NCI-H2196 treated with DMSO at 0.1 percent for 48 hours (cell line): ENCODE measurements around the gene EYA2.

Experiments used
- DNase-seq: peaks from one replicate; lab custom pipeline; 2025; ENCODE audit not compliant: unreplicated experiment; lab: John Stamatoyannopoulos, UW

EYA2 gene

DNA sequence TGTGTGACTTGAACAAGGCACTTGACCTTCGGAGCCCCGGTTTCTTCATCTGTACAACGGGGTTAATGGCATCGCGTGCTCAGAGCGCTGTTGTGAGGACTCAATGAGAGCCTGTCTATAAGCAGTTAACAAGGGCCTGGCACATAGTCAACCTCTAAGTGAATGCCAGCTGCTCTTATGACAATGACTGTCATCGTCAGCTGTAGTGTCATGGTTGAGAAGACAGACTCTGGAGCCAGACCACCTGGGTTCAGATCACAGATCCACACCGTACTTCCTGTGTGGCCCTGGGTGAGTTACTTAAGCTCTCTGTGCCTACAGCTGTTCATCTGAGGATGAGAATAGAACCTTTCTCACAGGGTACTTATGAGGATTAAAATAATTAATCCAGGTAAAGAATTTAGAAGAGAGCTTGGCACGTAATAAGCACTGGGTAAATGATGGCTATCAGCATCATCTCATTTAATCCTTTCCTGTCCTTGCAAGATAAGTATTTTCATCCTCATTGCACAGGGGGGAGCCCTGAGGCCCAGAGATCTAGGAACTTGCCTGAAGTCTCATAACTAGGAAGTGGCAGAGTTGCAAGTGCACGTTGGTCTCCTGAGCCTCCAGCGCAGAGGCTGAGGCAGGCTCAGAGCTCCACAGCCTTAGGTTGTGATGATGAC, 105.3 kb downstream of the EYA2 start:
- DNase-seq = no peak

DNA sequence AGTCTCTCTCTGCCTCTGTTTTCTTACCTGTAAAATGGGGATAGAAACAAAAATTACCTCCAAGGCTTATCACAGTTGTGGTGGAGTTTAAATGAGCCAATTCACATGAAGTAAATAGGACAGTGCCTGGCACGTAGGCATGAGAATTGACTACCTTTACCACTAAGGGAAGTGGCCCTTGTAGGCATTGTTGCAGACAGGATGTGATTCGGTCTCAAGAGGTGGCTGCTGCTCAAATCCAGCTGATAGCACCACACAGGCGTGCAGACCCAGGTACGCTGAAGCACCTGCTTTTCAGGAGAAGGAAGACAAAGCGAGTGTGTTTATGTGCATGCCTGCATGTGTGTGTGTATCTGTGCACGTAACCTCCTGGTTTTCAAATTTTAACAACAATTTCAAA, 108.6 kb downstream of the EYA2 start:
- no peak for DNase-seq

DNA sequence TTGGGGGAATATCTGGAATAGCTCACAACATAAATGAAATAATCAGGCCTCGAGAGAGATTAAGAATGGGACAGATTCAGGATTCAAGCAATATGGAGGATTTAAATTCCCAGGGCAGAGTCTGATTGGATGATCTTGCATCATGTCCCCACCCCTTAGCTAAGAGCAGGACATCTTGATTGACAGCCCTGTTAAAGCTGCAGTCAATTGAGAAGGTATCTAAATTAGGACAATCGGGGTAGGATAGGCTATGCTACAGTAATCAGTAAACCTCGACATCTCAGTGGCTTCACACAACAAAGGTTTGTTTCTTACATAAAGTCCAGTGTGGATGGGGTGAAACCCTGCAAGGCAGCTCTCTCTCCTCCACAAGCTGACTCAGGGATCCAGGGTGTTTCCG, 109.5 kb downstream of the EYA2 start:
- no peak for DNase-seq

DNA sequence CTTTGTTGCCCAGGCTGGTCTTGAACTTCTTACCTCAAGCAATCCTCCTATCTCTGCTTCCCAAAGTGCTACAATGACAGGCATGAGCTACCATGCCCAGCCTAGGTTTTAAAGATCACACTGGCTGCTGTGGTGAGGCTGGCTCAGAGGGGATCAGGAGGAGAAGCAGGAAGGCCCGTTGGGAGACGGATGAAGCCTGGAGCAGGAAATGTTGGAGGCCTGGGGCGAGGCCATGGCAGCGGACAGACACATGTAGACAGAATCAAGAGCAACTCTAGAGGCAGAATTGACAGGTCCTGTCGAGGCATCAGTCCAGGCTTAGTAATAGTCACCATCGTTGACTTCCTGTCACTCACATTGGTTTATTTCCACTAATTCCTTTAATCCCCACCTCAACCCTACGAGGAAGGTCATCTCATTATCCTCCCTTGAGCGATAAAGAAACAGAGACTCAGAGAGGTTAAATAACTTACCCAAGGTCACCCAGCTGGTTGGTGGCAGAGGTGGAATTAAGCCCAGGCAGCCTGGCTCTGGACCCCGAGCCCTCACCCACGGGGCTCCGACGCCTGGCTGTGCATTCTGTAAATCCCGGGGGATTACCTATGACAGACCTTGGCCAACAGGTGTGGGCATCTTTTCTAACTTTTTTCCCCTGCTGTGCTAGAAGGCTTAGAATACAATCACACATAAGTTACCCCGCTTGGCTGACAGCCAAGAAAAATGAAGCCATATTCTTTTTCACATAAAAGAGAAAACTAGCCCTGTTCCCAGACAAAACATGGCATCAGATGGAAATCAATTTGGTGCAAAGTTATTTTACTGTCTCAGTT, 113.4 kb downstream of the EYA2 start:
- DNase-seq = no peak

DNA sequence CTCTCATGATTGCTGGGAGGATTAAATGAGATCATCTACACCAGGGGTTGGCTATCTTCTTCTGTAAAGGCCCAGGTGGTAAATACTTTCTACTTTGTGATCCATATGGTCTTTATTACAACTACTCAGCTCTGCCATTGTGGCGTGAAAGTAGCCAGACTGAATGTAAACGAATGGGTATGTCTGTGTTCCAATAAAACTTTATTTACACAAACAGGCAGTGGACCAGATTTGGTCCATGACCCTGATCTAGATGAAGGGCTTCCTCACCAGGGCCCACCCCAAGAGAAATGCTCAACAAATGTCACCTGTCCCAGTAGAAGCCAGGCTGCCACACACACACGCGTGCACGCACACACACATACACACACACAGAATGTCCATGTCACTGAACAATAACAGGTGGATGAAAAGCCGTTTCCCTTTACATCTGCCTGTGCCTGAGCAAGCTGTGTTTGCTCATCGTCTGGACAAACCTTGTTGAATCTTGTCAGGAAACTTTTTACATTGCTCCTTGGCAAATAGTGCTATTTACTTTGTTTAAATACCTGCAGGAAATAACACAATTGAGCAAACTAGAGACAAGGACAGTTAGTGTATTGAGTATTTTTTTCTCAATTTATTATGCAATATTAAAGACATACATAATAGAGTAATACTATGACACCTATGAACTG, 114.3 kb downstream of the EYA2 start:
- peak; percentile 11 for DNase-seq

DNA sequence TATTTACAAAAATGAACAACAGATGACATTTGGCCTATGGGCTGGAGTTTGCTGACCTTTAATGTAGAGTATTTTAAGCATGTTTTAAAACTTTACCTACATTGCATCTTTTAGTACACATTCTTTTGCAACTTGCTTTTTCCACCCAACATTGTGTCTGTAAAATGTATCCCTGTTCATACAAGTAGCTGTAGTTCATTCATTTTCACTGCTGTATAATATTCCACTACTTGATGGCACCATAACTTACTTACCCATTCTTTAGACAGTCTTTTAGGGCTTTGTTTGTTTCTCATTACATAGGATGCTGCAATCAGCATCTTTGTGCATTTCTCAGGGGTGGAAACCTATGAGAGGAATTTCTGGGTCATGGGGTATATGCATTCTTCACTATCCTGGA, 115.1 kb downstream of the EYA2 start:
- DNase-seq = no peak

DNA sequence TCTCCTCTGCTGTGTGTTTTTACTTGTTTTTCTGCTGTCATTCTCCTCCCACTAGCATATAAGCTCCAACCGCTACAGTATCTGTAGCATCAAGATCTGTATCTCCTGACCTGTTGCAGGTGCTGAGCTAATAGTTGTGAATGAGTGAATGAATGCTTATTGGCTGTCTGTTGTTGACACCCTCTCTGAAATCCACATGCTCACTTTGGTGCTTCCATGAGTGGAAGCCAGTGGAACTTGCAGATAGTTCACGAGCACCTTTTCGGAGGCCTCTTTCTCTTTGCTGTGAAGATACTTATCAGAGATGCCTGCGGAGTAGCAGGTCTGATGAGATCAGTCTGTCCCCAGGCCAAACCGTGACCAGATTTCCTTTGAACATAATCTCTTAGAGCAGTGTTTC, 117.3 kb downstream of the EYA2 start:
- no peak for DNase-seq

DNA sequence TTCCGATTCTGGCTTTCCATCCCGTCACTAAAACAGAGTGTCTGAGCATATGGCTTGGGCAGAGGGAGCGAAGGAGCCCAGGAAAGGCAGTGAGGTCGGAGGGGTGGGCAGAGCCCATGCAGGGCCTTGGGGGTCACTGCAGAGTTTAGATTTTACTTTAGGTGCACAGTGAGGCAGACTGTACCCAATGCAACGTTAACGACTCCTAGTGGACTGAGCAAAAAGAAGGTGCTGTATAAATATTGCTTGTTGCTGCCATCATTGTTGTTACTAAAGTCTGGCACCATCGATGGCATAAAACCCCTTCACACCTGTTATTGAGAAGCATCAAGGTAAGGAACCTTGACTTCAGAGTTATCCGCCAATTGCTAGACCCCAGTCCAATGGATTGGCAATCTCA, 119.0 kb downstream of the EYA2 start:
- DNase-seq = no peak

DNA sequence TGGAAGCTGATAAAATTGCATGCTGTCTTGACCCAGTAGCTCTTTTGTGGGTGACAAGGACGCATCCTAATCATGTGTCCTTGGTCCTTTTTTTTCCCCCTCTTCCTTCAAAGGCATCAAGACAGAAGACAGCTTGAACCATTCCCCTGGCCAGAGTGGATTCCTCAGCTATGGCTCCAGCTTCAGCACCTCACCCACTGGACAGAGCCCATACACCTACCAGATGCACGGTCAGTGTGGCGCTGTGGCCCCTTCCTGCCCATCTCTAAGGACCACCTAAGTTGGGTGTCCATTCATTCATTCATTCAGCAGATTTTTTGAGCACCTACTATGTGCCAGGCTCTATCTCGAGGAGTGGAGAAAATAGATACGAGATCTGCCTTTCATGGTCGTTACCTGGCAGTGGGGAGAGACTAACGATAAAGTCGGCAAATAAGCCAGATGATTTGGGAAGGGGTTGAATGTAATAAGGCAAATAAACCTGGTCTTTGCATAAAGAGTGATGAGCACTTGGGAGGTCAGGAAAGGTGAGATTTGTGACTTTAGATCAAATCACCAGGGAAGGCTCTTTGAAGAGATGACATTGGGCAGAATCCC, 121.5 kb downstream of the EYA2 start:
- no peak for DNase-seq

DNA sequence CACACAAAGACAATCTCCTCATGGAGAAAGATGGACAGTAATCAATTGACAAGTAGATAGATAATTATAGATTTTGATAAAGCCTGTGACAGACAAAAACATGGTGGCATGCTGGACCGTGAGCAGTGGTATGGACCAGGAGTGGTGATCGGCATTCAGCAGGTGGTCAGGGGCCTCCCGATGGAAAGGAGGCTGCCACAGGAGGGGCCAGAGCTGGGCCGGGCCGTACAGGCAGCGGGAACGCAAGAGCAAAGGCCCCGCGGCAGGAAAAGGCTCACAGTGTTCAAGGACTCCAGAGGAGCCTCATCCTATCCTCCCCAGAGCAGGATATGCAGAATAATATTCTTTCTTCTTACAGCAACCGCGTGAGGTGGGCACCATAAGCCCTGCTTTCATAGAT, 123.7 kb downstream of the EYA2 start:
- DNase-seq = no peak

DNA sequence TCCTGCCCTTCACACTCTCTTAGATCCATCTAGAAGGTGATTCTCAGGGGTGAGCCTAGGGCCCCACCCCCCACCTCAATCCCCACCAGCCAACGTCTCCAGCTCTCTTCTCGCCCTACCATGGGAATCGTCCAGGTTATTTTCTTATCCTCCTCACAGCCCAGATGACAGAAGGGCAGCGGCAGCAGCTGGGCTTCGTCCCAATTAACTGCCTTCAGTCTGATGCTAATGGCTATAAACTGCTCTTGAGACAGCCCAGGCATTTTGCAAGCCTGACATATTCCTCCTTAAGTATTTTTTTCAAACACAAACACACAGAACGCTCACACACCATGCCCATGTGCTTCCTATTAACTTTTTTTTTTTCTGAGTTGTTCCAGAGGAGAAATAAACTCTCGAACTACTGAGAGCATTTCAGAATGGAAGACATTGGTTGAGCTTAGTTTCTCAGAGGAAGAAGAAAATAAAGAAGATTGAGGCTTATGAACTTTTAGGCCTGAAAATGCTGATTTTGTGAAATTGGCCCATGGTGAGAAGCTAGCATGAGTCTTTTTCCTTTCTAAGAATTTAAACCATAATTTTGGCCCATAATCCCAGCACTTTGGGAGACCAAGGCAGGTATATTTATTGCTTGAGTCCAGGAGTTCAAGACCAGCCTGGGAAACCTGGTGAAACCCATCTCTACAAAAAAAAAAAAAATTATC, 124.6 kb downstream of the EYA2 start:
- no peak for DNase-seq

DNA sequence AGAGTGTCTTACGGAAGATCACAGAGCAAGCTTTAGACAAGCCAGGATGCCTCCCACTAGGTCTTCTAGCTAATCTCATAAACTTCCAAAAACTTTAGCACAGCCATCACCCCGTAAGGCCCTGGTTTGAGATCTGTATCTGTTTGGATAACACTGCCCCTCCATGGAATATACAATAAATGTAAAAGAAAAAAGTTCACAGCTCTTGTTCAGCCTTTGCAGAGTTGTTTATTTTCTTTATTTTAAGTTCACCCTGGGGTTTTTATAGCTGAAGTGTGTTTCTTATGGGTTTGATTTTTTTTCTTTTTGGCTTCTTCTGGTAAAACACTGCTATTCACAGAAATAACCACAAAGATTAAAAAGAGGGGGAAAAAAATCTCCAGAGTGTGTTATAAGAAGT, 125.6 kb downstream of the EYA2 start:
- DNase-seq = no peak

DNA sequence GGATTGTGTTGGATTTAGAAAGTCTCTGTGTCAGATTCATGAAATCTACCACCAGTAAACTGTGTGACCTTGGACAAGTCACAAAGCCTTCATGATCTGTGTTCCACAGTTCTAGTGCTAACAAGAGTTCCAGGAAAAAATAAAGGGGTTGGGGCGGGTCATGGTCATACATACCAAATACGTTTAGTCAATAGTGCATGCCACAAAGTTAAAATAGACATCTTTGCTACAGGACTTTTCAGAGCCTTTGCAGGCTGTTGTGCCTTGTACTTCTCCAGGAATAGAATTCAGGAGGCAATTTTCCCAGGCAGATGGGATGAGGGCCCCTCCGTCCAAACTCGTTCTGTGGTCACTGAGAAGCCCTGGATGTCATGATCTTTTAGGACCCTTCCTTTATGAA, 127.2 kb downstream of the EYA2 start:
- DNase-seq = no peak

DNA sequence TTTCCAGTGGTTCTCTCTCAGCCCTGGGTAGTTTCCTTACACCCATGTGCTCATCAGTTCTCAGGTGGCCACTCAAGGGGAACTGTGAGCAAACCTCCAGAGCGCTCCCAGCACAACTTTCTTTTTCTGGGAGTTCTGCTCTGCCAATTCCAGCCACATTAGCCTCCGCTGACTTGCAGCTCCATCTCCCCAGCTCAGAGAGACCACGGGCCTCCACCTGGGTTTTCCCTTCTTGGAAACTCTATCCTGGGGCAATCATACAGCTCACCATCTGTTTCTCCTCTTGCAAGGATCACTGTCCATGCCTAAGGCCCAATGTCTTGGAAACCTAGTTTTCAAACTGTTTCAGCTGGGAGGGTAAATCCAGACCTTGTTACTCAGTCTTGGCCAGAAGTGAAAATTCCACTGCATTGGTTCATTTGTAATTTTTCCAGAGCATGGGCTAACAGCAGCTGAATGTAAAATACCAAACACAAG, 129.9 kb downstream of the EYA2 start:
- no peak for DNase-seq

DNA sequence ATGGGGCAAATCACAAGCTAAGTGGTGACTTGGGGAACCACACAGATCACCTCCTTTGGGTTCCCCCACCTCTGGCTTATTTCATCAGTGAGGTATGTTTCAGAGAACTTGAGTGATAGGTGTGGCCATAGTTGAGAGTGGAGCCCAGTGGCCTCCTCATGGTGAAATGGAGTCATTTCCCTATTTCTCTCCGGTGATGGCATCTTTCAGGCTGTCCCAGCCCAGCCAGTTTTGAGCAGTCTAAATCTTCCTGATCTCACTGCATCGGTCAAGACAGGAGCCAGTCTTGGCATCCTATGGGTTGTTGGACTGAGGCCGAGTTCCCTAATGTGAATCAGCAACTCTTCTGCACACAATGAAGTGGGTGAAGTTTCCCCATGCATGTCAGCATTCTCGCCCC, 132.4 kb downstream of the EYA2 start:
- DNase-seq = no peak

DNA sequence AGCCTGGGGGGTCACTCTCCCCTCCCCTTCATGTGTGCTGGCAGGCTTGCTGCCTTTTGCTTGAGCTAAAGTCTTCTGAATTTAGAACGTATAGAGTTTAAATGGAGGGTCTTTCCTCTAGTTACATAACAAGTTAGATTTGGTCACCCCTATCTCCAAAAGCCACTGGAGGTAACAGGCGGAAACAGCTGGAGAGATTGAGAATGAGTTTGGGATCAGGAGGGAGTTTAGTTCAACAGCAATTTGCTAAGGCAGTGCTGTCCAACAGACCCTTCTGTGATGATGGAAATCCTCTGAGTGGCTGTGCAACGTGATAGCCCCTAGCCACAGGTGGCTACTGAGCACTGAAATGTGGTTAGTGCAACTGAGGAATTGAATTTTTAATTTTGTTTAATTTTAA, 132.8 kb downstream of the EYA2 start:
- DNase-seq = no peak

DNA sequence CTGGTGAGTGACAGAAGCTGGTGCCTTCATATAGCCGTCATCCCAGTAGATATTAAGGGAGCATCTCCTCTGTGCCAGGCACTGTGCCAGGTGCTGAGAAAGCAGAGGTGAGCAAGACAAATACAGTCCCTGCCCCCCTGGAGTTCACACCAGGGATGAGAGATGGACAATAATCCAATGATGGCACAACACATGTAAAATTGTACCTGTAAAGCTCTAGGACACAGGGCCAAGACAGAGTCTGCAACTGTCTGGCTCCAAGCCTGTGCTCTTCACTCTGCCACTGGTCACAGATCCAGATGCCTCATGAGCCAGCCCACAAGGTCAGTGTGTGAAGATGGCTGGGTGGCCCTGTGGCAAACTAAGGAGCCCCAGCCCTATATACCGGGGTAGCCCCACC, 133.8 kb downstream of the EYA2 start:
- no peak for DNase-seq

DNA sequence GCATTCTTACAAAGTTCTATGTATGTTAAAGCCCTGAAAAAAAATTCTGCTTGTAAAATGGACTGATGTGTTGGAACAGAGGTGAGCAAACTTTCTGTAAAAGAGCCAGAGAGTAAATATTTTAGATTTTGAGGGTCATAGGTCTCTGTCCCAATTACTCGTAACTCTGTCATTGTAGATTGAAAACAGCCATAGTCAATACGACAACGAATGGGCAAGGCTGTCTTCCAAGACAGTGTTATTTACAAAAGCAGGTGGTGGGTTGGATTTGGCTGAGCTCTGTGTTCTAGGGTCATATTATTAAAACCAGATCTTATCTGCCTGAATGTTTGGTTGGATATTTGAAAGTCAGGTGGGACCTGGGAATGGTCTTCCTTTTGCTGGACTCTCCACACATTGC, 135.2 kb downstream of the EYA2 start:
- no peak for DNase-seq

DNA sequence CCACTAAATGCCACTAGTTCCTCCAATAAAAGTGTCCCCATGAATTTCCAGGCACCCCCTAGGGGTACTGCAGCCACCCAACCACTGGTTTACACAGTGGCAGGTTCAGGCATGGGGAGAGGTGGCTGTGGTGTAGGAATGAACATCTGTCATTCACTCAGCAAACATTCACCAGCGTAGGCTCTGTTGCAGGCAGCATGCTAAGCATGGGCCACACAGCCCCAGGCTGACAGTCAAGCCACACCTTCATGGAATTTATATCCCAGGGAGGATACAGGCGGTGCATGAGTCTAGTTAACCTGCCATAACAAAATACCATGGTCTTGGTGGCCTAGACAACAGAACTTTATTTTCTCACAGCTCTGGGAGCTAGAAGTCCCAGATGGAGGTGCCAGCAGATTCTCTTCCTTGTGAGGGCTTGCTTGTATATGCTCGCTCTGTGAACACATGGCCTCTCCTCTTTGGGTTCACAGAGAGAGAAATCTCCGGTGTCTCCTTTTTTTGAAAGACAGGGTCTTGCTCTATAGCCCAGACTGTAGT, 135.7 kb downstream of the EYA2 start:
- DNase-seq = no peak

DNA sequence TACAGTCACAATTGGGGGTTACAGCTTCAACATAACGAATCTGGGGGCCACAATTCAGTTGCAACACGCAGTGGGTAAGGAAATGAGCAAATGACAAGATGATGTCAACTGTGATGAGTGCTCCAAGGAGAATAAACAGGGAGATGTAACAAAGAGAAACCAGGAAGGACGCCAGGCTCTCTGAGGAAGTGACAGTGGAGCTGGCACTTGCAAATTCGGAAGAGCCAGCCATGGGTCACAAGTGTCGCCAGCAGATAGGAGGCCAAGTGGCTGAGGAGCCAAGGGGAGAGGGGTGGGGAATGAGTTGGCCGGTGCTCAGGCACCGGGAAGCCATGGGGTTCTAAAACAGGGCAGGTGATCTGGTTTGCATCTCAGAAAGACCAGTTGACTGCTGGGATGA, 136.4 kb downstream of the EYA2 start:
- no peak for DNase-seq

DNA sequence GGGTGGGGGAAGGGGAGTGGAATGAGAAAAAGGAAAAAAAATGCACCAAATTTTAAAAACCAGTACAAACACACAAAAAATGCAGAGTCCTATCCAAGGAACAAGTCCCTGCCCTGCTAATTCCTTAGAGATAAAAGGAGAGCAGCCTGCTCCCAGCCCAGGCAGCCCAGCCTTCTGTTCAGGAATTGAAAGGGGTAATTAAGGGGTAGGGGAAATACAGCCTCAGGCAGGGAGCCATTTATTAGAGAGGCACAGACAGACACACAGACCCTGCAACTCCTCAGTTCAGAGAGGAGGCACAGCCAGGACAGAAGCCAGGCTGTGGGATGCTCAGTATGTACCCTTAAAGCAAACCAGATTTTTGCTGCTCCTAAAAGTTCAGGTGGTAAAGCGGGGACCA, 137.2 kb downstream of the EYA2 start:
- DNase-seq = no peak
